C4-2B (cell line): Measurements from ENCODE around the gene ADIPOR1.
"Not testable (repeated sequence)": the region's sequence is repeated elsewhere in the genome, so short reads cannot be mapped to it uniquely, and the experiment has no call there.

Source experiments
- CTCF ChIP-seq: fragments of 450-650 bp; conservative IDR thresholded peaks from 2 replicates; pipeline ENCODE4 v1.5.1; 2017; ENCODE audit warnings: mild to moderate bottlenecking
- ZFX ChIP-seq: fragments of 450-650 bp; IDR thresholded peaks from 2 replicates; pipeline ENCODE4 v1.6.1; 2017

GRCh38 chr1:202936409-202936808 is 21.7 kb downstream of the ADIPOR1 start:
- TF ChIP-seq CTCF, ZFX: not testable (repeated sequence)
